ENCODE measurements around the gene CST6. TPM values are rescaled to one million over a fixed set of nuclear protein-coding genes. Genes with fewer than 3 reads are reported as not detected.

The CST6 gene
- total RNA-seq, 4 donors from 2014 or later, result not detected

DNA sequence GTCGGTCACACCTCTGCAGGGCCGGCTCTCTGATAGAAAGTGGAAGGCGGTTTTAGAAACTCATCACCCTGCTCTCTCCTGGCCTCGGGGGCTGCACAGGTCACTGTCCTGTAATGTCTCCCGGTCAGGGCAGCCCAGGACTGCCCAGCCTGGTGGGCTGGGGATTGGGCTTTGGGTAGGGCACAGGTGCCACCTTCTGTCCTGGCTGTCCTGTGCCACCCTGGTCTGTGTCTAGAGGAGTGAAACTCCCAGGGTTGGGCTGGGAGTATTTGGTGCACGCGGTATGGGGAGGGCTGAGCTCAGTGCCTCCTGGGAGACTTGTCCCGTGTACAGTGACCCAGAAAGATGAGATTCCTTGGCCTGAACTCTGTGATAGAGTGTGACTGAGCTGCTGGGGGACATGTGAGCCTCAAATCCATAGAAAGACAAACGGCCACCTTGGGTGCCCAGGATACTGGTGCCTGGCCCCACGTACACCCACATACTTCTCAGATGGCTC, 32.5 kb upstream of the CST6 start:
- TF ChIP-seq, protein P1, sequence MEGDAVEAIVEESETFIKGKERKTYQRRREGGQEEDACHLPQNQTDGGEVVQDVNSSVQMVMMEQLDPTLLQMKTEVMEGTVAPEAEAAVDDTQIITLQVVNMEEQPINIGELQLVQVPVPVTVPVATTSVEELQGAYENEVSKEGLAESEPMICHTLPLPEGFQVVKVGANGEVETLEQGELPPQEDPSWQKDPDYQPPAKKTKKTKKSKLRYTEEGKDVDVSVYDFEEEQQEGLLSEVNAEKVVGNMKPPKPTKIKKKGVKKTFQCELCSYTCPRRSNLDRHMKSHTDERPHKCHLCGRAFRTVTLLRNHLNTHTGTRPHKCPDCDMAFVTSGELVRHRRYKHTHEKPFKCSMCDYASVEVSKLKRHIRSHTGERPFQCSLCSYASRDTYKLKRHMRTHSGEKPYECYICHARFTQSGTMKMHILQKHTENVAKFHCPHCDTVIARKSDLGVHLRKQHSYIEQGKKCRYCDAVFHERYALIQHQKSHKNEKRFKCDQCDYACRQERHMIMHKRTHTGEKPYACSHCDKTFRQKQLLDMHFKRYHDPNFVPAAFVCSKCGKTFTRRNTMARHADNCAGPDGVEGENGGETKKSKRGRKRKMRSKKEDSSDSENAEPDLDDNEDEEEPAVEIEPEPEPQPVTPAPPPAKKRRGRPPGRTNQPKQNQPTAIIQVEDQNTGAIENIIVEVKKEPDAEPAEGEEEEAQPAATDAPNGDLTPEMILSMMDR (IDR thresholded peaks at IDR 0.05; ENCODE audit: low read depth), result no peak

DNA sequence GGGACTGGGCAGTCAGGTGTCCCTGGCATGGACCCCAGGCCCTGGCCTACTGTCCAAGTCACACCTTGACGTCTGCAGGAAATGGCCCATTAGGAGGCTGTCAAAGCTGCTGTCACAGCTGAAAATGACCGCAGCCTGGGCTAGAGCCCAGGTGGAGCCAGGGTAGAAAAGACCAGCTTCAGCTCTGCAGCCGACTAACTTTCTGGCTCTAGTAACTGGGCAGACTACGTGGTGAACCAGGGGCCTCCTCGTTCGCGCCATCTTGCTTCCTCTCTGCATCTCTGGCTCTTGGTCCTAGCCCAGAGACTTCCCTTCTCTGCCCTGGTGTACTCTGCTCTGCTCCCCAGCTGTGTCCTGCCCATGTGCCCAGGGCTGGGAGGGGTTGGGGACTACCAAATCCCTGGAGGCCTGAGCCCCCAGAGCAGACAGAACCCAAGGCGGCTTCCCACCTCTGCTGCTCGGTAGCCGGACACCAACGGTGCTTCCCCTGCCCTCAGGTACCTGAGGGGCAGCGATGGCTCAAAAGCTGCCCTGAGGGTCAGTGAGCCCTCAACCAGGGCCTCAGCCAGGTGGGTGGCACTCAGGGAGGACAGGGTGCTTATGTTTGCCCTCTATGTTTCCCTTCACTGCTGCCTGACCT, 30.6 kb upstream of the CST6 start:
- TF ChIP-seq, protein P1 (IDR thresholded peaks at IDR 0.05; ENCODE audit: low read depth), result no peak

DNA sequence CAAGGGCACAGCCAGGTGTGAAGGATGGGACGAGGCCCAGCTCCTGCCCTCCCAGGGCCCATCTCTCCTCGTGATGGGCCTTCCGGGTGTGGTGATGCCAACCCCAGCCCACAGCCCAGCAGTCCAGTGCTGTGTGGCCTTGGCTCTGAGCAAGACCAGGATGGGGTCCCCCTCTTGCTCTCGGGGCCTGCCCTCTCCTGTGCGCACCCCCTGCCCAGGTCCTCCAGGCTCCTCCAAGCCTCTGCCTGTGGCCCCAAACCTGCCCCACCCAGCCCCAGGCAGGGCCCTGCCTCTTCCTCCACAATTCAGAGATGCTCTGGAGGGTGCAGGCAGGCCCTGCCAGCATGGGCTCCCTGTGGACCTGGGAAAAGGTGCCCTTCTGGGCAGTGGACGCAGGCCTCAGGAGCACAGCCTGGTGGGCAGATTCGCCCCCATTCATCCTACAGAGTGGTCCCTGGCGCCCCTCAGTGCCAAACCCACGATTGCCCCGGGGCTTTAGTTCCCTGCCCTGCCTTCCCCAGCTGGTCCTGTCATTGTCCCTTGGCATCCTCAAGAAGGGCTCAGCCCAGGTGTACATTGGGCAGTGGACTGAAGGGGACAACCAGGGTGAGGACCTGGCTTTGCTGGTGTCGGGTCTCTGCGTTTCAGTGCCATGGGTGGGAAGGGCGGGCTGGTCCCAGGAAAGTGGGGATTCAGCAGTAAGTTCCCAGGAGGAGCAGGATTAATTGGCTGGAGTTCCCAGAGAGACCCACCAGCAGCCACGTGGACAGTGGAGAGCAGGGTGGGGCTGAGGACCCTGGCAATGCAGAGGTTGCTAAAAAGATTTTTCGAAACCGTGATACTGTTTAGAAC, 29.6 kb upstream of the CST6 start:
- TF ChIP-seq, protein P1 (IDR thresholded peaks at IDR 0.05; ENCODE audit: low read depth), result no peak

DNA sequence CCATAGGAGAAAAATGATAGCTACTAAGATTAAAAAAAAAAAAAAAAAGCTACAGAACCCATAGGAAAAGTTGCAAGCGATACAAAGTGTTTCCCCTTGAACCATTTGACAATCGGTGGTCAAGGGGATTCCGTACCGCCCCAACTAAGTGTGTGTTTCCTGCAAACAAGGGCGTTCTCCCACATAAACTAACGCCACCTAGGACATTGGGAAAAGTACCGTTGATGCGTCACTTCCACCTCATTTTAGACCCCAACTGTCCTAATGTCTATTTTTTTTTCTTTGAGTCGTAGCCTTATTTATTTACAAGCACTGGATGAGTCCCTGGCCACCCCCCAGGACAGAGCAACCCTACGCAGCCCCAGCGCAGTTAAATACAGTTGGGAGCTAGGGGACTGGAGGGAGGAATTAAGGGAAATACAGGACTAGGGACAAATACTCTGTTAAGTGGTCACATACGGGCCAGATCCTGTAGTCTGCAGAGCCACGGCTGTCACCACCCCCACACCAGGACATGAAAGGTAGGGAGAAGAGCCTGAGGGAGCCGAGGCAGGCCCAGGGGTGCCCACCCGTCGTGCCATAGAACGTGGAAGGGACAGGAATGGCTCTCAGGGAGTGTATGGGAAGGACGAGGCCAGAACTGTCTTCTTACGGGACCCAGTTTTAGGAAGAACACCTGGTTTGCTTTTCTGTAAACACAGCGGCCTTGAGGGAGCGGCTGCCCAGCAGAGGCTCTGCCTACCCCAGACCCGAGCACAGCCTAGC, 28.8 kb upstream of the CST6 start:
- TF ChIP-seq, protein P1 (IDR thresholded peaks at IDR 0.05; ENCODE audit: low read depth), result no peak

DNA sequence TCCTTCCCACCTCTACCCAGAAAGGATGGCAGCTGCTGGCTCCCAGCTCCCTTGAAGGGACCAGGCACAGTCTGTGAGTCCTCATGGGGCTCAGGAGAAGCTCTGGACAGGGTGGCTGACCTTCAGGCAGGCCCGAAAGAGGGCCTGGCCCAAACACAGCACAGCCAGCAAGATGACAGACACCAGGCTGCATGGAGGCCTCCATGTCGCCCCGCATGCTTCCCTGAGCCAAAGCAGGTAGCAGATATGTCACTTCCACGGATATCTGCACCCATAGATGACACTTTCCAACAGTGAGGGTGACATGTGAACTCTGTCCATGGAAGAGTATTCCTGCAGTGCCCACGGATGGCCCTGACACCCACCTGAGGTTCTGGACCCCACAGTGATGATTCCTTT, 28.2 kb upstream of the CST6 start:
- TF ChIP-seq, protein P1 (IDR thresholded peaks at IDR 0.05; ENCODE audit: low read depth), result no peak

DNA sequence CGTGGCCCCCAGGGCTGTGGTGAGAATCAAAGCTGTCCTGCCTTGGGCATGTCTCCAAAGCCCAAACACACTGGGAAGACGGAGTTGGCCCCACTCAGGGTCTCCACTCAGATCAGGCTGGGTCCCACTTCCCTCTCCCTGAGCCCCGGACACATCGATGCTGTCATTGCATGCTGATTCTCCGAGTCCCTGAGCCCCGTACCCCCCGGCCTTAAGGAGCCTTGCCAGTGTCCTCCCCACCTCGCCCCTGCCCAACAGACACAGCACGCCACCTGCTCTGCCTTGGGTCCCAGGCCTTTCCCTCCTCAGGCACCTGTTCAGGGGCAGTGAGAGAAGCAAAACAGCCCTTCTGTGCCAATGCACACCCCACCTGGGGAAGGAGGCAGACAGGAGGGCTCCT, 24.5 kb upstream of the CST6 start:
- TF ChIP-seq, protein P1 (IDR thresholded peaks at IDR 0.05; ENCODE audit: low read depth), result no peak
